ENCODE data around the gene HOXB9. TPM values are rescaled to one million over a fixed set of nuclear protein-coding genes. Genes with fewer than 3 reads are reported as not detected.

Gene HOXB9
- total and polyA plus RNA-seq, 3 donors from 2014 or later, result 0.31 to 0.94 (median 0.76) TPM

- Histone ChIP-seq H3K4me1 (peaks cover 4% of the 10 kb centered on the region), H3K9me3 (no peaks in the 10 kb centered on the region), H3K4me3 (no peak within 1 kb of the TSS), H3K36me3 (ENCODE audit: low read depth, missing control alignments) (no peaks in the 10 kb centered on the region), H3K27ac (no peak within 1 kb of the TSS), H3K27me3 (peaks cover 7% of the 10 kb centered on the region)
- TF ChIP-seq POLR2A (IDR thresholded peaks at IDR 0.05) (no peak), CTCF (IDR thresholded peaks at IDR 0.05) (no peak)
- DNase-seq, result no peak
- intact Hi-C loops (cut with DNase I; ENCODE audit: low total_unique reads), result no loop called here
- 3 to 5% methylated on average over 16 of the region's 16 CpGs for WGBS, 2 donors
Measured at GRCh38 chr17:48604770-48605329, 21.3 kb downstream of the HOXB9 start, which contains the start of gene HOXB6. TSS of gene HOXB6 (minus strand) at chr17:48604986. CDS start at chr17:48598150, 6,836 bp downstream.

DNA sequence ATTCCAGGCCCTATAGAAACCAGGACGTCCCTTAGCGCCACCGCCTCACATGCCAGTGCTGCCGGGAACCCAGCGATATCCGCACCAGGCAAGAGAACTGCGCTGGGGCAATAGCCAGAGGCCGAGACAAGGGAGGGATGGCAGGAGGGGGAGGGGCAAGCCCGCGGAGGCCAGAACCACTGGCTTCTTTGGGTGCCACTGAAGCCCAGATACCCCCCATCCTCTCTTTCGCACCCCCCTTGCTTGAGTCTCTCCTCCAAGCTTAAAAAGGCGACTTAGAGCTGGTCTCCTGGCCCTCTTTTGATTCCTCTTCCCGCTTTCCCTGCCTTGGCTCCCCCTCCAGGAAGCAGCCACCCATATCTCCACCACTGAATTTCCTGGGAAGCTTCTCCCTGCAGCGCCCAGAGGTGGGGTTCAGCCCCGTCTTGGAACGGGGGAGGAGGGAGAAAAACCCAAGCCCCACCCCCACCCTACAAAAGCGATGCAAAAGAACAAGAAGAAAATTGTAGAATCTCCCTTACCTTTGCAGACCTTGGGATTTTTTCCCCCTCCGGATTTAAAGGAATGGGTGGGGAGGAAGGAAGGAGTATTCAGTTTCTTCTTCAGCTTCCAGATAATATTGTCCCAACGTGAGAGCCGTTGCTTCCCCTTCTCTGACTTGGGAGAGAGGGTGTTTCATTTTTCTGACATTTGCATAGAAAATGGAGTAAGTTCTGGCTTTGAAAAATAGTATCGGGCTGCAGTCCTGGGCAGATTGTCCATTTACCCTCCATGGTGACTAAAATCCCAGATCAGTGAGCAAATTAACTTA lies 22.0 kb downstream of the HOXB9 start:
- Histone ChIP-seq H3K9me3 (no peaks in the 10 kb centered on the region), H3K36me3 (ENCODE audit: low read depth, missing control alignments) (no peaks in the 10 kb centered on the region), H3K4me1 (peaks cover 4% of the 10 kb centered on the region), H3K4me3 (no peak overlapping the region), H3K27me3 (peaks cover 7% of the 10 kb centered on the region), H3K27ac (no peak overlapping the region)
- WGBS, 2 donors, result 3% methylated on average over 19 to 21 of the region's 21 CpGs
- TF ChIP-seq POLR2A (IDR thresholded peaks at IDR 0.05) (no peak), CTCF (IDR thresholded peaks at IDR 0.05) (no peak)
- no peak for DNase-seq
- intact Hi-C loops (cut with DNase I; ENCODE audit: low total_unique reads), result no loop called here

DNA sequence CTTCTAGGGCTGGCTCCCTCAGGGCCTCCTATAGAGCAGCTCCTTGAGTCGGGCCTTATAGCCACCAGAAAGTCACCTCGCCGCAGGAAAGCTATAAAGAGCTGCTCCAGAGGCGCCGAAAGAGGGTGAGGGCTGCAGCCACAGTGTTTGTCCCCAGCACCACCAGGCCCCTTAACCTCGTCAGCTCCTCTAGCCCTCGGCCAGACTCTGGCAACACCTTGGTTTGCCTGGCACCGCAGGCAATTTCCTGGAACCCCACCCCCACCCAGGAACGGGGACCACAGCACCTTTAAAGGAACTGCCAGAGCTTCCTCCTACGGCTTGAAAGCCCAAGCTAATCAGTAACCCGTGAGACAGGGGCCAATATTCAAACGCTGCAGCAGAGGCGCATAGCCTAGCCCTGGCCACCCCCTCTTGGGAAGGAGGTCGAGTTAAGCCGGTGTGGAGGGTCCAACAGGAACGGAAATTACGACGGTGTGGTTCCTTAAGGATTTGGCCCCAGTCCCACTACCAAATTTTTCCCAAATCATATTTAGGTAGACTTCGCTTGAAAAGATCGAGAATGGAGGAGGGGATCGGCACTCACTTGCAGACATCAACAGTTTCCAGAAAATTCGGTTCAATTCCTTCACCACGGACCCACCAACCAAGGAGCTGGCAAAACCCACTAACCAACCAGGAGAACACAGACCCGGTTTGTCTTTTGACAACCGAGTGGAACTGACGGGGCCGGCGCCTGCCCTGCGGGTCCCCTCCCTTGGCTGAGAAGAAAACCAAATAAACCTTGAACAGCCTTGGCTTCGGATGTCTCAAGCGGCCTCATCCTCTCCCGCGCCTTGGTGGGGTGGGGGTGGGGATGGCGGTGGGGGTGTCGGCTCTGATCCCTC lies 24.4 kb downstream of the HOXB9 start:
- TF ChIP-seq POLR2A (IDR thresholded peaks at IDR 0.05) (no peak), CTCF (IDR thresholded peaks at IDR 0.05) (no peak)
- no peak overlapping the region for H3K27ac ChIP-seq
- no peaks in the 10 kb centered on the region for H3K9me3 ChIP-seq
- DNase-seq, result no peak
- intact Hi-C loops (cut with DNase I; ENCODE audit: low total_unique reads), result no loop called here
- H3K4me1 ChIP-seq, result peaks cover 4% of the 10 kb centered on the region
- WGBS, 2 donors, result 6 to 10% methylated on average over 9 to 35 of the region's 35 CpGs
- H3K36me3 ChIP-seq (ENCODE audit: low read depth, missing control alignments), result no peaks in the 10 kb centered on the region
- peaks cover 7% of the 10 kb centered on the region for H3K27me3 ChIP-seq
- no peak overlapping the region for H3K4me3 ChIP-seq

- H3K4me1 ChIP-seq, result peaks cover 4% of the 10 kb centered on the region
Measured at GRCh38 chr17:48601207-48601538, 25.0 kb downstream of the HOXB9 start.

More at GRCh38 chr17:48601207-48601538, 25.0 kb downstream of the HOXB9 start:
- 32 to 50% methylated on average over 4 of the region's 4 CpGs for WGBS, 2 donors
- H3K9me3 ChIP-seq, result no peaks in the 10 kb centered on the region
- no peak overlapping the region for H3K27ac ChIP-seq
- H3K36me3 ChIP-seq (ENCODE audit: low read depth, missing control alignments), result no peaks in the 10 kb centered on the region
- intact Hi-C loops (cut with DNase I; ENCODE audit: low total_unique reads), result no loop called here
- peaks cover 7% of the 10 kb centered on the region for H3K27me3 ChIP-seq
- H3K4me3 ChIP-seq, result no peak overlapping the region
- TF ChIP-seq POLR2A (IDR thresholded peaks at IDR 0.05) (no peak), CTCF (IDR thresholded peaks at IDR 0.05) (no peak)
- DNase-seq, result no peak

All from testis (tissue), 3 donors.